ENCODE results near the gene NYAP2.
A peak's percentile ranks its signal among the peaks of the same experiment; 100 is the strongest.

Gene NYAP2

DNA sequence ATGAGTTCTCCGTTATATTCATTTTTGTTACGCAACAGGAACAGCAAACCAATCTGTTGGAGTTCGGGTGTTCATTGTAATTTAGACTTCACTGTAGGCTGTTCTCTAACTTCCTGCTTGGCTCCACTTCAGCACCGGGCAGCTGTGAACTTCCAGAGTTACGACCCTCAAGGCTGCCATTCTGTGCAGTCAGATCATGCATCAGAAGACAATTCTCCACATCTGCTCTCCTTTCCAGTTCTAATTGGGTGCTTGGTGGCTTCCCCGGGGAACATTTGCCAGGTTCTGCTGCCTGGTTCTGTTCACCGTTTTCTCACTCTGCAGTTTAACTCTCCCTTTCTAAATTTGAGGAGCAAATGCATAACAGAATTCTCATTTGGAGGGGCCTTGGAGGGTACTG is 237.7 kb downstream of the NYAP2 start:
- no peak for FAIRE-seq

DNA sequence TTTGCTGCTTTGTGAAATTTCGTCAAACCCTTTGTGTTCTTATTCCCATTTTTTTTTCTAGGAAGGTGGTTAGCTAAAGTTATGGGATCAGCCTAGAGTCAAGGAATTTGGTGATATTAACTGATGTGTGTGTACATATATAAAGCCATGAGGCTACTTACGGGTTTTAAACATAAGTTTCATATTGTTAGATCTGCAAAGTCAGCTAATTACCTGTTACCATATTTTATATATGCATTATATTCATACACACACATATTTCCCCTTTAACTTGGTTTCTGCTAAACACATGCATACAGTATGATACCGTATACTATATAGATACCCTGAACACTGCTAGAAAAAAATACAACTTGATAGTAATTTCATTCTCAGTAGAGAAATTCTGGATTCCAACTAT is 241.0 kb downstream of the NYAP2 start:
- no peak for FAIRE-seq

DNA sequence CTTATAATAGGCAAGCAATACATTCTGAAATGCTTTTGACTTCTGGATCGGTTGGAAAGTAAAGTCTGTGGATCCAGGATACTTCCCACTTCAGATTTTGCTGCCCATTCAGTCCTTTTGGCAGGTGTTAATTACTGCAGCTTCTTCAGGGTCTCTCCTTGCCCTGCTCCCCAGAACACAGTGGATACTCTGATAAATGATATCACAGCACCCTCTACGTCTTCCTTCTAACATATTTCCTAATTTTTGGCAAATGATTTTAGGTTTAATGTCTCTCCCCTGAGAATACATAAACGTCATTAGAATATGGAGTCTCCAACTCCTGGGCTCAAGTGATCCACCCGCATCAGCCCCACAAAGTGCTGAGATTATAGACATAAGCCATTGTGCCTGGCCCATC is 249.8 kb downstream of the NYAP2 start:
- FAIRE-seq: no peak

DNA sequence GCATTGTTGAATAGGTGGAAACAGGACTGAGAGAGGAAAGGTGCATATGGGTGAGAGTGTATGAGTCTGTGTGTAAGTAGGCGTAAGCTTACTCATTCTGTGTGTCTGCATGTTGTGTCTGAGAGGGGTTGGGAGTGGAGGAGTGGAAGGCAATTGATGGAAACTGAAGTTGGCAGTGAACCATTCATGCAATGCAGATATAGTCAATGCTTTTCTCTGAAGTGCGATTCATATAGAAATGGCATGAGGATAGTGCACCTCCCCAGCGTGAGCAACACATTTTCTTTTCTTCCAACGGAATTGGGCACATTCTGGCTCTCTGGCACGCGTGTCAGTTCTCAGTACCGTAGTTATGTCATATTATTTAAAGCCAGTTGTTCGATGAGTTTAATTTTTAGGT is 250.5 kb downstream of the NYAP2 start:
- no peak for FAIRE-seq

DNA sequence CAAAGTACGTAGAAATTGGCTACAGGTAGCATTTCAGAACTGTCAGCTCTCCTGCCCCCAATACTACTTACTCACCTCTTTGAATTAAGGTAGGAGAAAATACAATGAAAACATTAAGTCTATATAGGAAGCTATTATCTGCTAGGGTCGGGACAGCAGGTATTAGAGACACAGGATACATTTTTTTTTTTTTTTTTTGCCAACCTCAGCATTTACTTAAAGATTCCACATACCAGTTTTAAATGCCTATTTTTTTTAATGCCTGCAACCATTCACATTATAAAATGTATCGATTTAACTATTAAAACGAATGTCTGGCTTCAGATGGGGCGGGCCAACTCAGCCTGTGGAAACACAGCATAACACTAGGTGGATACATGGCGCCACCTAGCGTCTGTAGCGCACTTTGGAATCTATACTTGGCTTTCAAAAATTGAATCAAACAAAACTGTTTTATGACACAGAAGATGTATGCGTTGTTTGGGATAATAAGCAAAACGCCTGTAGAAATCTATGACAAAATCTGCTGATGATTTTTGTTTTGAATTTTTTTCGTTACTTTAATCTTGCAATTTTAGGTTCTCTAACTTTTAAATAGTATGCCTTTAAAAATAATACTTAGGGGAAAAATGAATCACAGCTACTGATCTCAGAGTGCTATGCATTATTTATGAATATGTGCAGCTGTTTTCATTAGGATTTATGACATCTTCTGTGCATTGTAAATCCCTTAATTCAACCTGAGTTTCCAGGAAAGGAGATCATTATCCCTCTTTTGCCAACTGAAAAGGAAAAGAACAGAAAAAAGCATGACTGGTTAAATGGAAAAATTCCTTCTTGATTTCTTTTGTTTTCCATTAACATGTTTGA is 261.0 kb downstream of the NYAP2 start:
- FAIRE-seq: peak; percentile 88

DNA sequence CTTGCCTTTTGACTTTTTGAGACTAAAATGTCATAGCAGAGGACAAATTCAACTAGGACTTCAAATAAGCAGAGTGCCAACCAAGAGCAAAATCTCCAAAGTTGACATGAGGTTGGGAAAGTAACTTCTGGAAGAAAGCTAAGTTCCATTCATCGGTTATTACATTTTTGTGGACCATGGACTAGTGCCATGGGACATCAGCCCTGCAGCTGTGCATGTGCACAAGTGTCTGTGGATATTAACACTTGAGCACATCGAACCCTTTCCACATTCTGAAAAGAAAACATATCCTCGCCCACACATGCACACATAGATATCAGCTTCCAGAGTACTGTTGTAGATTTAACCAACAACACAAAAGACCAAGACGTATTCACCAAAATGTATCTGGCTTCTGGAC is 262.6 kb downstream of the NYAP2 start:
- no peak for FAIRE-seq

DNA sequence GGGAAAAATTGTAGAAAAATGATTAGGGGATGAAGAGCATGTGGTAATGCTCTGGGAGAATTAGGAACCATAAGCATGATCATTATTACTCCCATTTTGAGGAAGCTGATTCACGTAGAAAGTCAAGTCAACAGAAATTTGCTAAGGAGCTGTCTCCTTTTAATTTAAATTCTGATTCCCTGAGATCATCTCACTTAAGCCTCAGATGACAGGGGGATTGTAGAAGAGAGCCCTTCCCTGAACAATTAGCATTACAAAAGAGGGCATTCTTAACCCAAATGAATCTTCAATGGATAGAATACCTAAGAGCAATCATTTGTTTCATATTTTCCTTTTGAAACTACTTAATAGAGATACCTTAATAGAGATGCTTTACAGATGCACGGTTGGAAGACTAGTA is 267.9 kb downstream of the NYAP2 start:
- no peak for FAIRE-seq

DNA sequence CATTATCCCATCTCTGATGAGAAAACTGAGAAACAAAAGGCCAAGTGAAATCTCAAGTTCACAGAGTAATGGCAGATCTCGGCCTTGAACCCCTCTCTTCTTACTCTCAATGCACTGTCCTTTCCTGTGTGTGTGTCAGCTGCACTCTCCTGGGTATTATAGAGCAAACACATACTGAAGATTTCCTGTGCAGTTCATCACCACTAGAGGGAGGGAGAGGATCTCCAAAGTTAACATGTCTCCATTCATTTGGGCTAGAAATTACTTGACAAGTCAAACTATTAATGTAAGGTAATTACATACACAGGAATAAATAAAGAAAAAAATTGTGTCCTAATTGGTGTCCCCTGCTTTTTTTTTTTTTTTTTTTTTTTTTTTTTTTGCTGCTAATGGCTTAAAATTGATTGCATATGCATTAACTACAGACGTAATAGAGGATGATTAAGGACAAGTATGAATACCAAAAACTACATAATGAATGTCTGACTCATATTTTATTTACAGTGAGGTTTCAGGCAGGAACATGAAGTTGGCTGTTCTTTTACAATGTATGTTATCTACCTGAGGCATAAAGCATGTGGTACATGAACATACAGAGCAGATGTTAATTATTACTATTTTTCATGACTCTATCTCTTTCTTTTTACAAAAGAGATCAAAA is 269.2 kb downstream of the NYAP2 start:
- peak; percentile 87 for FAIRE-seq

DNA sequence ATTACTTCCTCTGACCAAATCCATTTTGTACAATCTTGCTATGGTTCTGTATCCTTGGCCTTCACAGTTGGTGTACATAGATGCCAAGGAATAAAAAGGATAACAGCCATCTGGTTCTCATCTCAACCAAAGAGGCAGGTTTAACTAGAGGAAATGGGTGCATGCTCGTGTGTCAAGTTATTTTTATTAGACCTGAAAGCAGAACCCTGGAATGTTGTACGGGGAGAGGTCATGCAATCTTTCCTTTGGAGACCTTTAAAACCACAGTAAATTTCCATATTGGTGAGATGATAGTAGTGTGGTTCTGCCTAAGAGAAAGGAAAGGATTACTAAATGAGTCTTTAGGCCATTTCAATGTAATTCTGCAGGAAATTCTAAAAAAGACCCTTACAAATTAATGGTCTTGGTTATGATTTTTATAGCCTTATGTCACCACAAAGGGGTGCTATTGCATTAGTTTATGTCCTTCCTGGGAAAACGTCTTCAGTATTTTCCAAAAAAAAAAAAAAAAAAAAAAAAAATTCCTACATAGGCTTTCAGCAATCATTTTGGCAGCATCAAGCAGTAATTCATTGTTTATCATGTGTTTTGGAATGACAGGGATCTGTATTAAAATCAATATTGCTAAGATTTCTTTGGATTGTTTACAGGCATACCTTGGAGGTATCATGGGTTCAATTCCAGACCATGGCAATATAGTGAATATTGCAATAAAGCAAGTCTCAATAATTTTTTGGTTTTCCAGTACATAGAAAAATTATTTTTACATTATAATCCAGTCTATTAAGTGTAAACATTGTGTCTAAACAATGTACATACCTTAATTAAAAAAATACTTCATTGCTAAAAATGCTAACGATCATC is 270.8 kb downstream of the NYAP2 start:
- FAIRE-seq: peak; percentile 94

DNA sequence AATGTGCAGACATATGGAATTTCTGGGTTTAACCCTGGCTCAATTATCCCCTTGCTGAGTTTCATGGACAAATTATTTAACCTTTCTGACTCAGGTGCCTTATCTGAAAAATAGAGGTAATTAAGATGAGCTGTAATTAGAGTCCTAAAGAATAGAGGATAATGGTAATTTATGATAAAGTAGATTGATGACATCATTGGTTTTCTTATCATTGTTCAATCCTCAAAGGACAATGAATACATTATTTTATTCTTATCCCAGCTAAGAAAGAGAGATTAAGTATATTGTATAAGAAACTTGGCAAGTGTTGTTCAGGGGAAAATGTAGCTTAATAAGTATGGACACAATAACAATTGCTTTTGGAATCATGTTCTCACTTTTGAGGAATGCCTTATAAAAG is 279.3 kb downstream of the NYAP2 start:
- FAIRE-seq: no peak

DNA sequence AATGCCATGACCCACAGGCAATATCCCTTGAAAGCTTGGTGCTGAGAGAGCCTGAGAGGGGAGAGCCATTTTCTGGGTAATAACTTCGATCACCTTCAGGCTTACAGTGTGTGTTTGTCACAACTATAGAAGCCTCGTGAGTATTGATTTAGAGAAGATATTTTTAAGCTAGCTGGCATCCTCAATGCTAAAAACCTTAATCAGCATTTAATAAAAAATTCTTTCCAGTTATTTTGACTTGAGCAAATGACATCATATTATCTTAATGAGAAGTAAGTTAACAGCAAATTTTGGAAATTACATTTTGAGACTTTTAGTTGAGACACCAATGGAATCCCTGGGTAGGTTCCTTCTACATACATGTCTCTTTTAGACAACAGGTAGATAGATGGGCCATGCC is 283.7 kb downstream of the NYAP2 start:
- FAIRE-seq: no peak

DNA sequence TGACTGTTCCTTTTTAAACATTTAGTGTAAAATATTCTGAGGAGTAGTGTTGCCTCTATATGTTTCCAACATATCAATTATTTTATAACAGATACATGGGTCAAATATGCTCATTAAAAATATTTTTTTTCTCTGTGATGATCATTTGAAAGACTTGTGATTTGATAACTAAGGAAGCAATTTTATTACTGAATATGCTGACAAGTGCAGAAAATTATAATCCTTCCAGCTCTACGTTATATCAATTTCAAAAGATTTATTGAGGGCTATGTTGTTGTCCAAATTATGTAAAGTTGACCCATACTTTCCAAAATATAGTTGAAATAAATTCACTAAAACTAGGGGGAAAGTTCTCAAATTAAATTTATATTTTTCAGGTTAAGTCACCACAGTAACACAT is 290.6 kb downstream of the NYAP2 start:
- FAIRE-seq: no peak

DNA sequence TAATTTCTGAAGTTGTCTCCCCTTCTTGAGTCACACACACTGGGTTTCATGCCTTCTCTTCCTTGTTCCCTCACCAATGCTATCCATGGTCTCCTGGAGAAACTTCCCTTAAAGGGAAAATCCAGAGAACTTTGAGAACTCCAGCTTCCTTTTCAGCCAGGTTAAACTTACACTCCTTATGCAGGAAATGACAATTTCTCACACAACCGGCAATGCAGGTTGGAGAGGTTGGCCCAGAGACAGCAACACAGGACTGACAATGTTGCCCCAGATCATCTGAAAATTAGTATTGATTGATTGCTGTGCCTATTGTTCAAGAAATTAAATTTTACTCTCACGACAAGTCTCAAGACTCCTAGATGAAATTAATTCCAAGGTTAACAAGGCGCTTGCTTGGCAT is 292.2 kb downstream of the NYAP2 start:
- no peak for FAIRE-seq

DNA sequence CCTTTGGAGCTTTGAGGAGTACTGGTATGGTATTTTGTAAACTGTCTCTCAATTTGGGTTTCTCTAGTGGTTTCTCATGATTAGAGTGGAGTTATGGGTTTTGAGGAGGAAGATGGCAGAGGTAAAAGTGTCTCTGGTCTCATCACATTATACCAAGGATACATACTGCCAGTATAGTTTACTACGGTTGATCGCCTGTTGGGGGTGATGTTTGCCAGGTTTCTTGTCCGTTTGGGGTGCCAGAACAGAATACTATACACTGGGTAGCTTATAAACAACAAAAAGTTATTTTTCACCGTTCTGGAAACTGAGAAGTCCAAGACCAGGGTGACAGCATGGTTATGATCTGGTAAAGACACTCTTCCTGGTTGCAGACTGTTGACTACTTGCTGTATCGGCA is 293.7 kb downstream of the NYAP2 start:
- no peak for FAIRE-seq

DNA sequence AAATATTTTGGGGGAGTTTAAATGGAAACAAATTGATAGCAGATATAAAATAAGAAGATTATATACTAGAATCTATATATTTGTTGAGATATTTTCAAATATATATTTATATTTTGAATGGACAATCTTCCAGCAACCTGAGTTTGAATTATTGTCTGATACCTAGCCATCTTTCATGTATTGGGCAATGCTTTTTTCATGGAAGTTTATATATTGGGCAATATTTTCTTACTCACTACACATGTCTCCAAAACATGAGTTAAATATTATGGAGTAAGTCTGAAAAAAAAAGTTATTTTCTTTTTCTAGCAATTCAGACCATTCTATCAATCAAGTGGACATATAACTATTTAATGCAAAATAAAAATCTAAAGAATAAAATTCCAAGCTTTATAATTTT is 295.2 kb downstream of the NYAP2 start:
- FAIRE-seq: peak; percentile 15

DNA sequence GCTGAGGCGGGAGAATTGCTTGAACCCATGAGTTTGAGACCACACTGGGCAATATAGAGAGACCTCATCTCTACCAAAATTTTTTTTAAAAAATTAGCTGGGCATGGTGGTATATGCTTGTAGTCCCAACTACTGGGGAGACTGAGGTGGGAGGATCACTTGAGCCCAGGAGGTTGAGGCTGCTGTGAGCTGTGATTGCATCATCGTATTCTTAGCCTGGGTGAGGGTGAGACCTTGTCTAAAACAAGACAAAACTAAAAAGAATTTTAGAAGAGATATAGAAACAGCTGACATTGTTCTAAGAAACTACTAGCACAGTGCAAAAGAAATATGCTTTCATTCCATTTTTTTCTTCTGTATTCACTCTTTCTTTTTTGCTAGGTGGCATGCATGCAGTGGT is 298.4 kb downstream of the NYAP2 start:
- FAIRE-seq: no peak
